Motor neuron (in vitro differentiated cells): ENCODE measurements around the gene MALRD1. TPM values are rescaled to one million over a fixed set of nuclear protein-coding genes. Genes with fewer than 3 reads are reported as not detected.

Experiments
- ATAC-seq, 8 experiments: fragments of 200-7000 bp; cut with Tn5 transposase; replicated peaks in 6 of 8; 2 replicates each; pipeline ENCODE4 v1.8.0; 2021; ENCODE audit warnings: mild to moderate bottlenecking in 8 of 8, moderate library complexity in 8 of 8
- H3K27ac ChIP-seq, 2 donors: fragments of 250-450 bp; sonication (Bioruptor Pico); 2 replicates each; pipeline ENCODE4 v1.9.0; 2021; ENCODE audit warnings: antibody characterized with exemption in 2 of 2, mild to moderate bottlenecking in 2 of 2, moderate library complexity in 1 of 2
- H3K4me1 ChIP-seq, 2 donors: fragments of 250-450 bp; sonication (Bioruptor Pico); replicated peaks in 1 of 2; 2 replicates each; pipeline ENCODE4 v1.6.1; 2021; ENCODE audit warnings: antibody characterized with exemption in 2 of 2, mild to moderate bottlenecking in 2 of 2, moderate library complexity in 1 of 2
- H3K4me3 ChIP-seq, 5 donors: fragments of 250-450 bp; sonication (Bioruptor Pico); 2 replicates each; pipeline ENCODE4 v1.9.0; 2021; ENCODE audit warnings: antibody characterized with exemption in 5 of 5, mild to moderate bottlenecking in 5 of 5, moderate library complexity in 4 of 5
- WGBS, 10 experiments: fragments of 450-650 bp; shearing (Covaris generic); methylation state at CpG; one replicate each; pipeline ENCODE4 v1.0.0; 2022; 5-methylcytosine and 5-hydroxymethylcytosine counted together
- in situ Hi-C, 9 experiments: fragments of 400-800 bp; cut with MboI; loops; one replicate each; pipeline ENCODE4 v1.15.0; 2021; ENCODE audit warnings: low sequenced_read_pairs in 9 of 9, low pct_unique_long_range_greater_than_20kb in 2 of 9; ENCODE audit not compliant: unreplicated experiment in 9 of 9
- total RNA-seq, 8 experiments: library from RNA; unstranded; fragments of 300-600 nt; gene quantifications; 2 replicates each; pipeline versions ENCODE4 v1.2.3 to v1.2.4, GENCODE V29; 2022

The MALRD1 gene
- 1 to 10 TPM in 2 of 8 experiments, under 1 TPM in 6; 0.04 to 2.4 (median 0.26) TPM for total RNA-seq

DNA sequence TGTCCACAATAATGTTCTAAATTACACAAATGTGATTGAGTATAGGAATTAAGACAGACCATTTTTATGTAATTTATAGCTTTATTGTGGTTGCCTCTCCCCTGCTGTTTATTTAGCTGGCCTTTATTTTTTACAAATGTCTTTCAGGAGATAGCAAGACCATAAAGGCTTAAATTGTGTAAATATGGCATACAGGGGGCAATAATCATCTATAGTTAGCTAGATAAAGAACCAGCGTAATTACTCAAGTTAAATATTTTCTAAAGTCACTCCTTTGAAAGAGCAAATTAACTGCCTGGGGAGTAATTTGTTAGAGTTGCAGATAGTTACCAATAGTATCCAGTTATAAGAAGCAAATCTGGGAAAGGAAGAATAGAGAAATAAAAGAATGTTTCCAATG is at the start of gene MALRD1:
TSS of gene MALRD1 (plus strand) at position 313 of the 400 bp plus-strand sequence. CDS start 138 bp downstream, outside the sequence.
- Histone ChIP-seq H3K4me3 (no peak within 1 kb of the TSS), H3K27ac (peak within 1 kb of the TSS in 1 of 2 donors; percentile 15), H3K4me1 (peaks cover 7 to 19% of the 10 kb centered on the region in 2 donors)
- in situ Hi-C loops: no loop called here
- ATAC-seq: no peak
- WGBS, 10 experiments: 10 to 86% (median 60%) methylated on average over 1 of the region's 1 CpG; no CpG with 5 or more reads in 1 of the 10 experiments

DNA sequence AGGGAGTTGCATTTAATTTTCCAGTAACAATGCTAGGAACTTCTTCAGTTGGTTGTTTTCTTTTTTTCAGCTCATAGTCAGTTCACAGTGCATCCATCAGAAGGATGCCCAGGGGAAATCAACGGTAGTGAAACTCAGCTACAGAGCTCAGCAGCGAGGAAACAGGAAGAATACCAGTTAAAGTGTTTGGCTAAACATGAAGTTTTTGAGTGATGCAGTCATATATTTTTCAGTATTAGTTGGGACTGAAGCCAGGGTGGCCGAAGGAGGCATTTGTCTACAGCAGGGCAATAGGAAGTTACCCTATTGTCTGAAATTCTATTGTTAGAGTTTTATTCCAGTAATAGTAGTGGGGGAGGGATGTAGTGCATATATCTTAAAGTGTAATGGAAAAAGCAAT is 45.3 kb upstream of the MALRD1 start:
- 8 to 90% (median 71%) methylated on average over 1 to 3 of the region's 3 CpGs for WGBS, 10 experiments
- H3K4me3 ChIP-seq: no peak overlapping the region
- H3K27ac ChIP-seq: no peak overlapping the region
- H3K4me1 ChIP-seq: no peaks in the 10 kb centered on the region
- peak in 4 of 8 experiments; percentile 38 to 54 (median 43) for ATAC-seq
- in situ Hi-C loops: no loop called here

- Histone ChIP-seq H3K4me3 (no peak overlapping the region), H3K4me1 (no peaks in the 10 kb centered on the region), H3K27ac (no peak overlapping the region)
- 36 to 100% (median 87%) methylated on average over 1 to 2 of the region's 2 CpGs for WGBS, 10 experiments
- in situ Hi-C loops: no loop called here
- no peak for ATAC-seq
Measured at GRCh38 chr10:19012111-19012510, 36.5 kb upstream of the MALRD1 start.

- in situ Hi-C loops: no loop called here
- peak in 5 of 8 experiments; percentile 83 to 99 (median 99) for ATAC-seq
Measured at GRCh38 chr10:19014034-19014433, 34.6 kb upstream of the MALRD1 start.

GRCh38 chr10:19014498-19014897 is 34.1 kb upstream of the MALRD1 start:
- in situ Hi-C loops: no loop called here
- H3K4me1 ChIP-seq: no peaks in the 10 kb centered on the region
- peak in 4 of 8 experiments; percentile 11 to 63 (median 52) for ATAC-seq
- no peak overlapping the region for H3K4me3 ChIP-seq
- H3K27ac ChIP-seq: no peak overlapping the region

More at GRCh38 chr10:19014034-19014433, 34.6 kb upstream of the MALRD1 start:
- Histone ChIP-seq H3K4me1 (no peaks in the 10 kb centered on the region), H3K4me3 (no peak overlapping the region), H3K27ac (no peak overlapping the region)

DNA sequence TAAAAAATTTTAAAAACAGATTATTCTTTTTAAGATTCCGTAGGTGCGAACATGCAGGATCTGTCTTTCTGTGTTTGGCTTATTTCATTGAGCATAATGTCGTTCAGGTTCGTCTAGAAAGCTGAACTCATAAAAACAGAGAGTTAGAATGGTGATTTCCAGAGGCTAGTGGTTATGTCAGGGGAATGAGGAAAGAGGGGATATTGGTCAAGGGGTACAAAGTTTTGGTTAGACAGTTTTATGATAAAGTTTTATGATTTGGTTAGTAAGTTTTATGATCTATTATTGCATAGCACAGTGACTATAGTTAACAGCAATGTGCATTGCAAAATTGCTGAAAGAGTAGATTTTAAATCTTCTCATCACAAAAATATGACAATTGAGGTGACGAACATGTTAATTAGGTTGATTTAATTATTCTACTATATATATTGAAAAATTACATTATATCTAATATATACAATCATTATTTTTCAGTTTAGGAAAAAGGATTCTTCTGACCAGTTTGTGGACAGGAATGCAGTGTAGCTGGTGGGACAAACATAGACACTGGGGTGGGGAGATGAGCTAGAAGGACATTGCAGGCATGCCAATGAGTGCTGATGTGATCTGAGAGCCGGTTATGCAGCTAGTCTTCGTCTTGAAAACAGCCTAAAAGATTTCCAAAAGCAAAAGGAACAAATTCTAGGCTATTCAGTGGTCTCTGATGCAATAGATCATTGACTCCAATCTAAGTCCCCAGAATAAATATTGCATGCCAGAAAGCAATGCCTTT is 31.3 kb upstream of the MALRD1 start:
- H3K4me1 ChIP-seq: no peaks in the 10 kb centered on the region
- in situ Hi-C loops: no loop called here
- no peak for ATAC-seq
- no peak overlapping the region for H3K4me3 ChIP-seq
- H3K27ac ChIP-seq: no peak overlapping the region
- WGBS, 10 experiments: 22 to 100% (median 88%) methylated on average over 2 to 7 of the region's 7 CpGs; no CpG with 5 or more reads in 1 of the 10 experiments

DNA sequence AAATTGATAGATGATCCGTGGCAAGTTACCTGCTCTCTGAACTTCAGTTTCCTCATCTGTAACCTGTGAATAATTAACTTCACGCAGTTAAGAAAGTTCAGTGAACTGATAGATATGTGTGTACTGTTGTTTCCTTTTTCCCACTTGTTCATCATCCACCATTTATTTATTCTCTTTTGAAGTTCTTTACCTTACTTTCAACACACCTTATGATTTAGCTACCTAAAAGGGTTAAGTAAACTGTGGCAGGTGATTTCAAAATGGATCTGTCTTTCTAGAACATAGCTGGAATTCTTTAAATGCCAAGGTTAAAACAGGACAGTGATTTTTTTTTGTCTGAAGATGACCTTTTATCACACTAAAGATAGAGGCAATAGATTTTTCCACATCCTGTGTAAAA is 27.4 kb upstream of the MALRD1 start:
- in situ Hi-C loops: no loop called here
- Histone ChIP-seq H3K27ac (no peak overlapping the region), H3K4me3 (no peak overlapping the region), H3K4me1 (peaks cover 0 to 5% of the 10 kb centered on the region in 2 donors)
- 17 to 100% (median 64%) methylated on average over 1 to 2 of the region's 2 CpGs; no CpG with 5 or more reads in 2 of the 10 experiments for WGBS, 10 experiments
- ATAC-seq: no peak

DNA sequence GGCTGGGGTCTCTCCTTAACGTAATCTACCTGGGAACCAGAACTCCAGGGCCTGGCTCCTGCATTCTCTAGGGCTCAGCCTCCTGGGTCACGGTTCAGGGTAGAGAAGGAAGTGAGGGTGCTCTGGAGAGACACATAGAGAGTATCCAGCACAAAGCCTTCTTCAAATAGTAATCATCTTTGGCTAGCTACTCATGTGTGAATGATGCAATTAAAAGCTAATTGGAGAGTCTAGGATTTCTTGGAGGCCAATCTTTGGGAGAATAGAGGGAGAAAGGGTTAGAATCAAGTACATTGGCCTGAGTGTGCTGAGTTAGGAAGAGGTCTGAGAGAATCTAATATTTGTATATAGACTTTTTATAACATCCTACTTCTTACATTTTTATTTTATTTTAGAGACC is 24.0 kb upstream of the MALRD1 start:
- Histone ChIP-seq H3K4me1 (peaks cover 0 to 9% of the 10 kb centered on the region in 2 donors), H3K27ac (no peak overlapping the region), H3K4me3 (no peak overlapping the region)
- WGBS, 10 experiments: 0 to 90% (median 69%) methylated on average over 1 to 2 of the region's 2 CpGs; no CpG with 5 or more reads in 5 of the 10 experiments
- in situ Hi-C loops: no loop called here
- ATAC-seq: no peak

DNA sequence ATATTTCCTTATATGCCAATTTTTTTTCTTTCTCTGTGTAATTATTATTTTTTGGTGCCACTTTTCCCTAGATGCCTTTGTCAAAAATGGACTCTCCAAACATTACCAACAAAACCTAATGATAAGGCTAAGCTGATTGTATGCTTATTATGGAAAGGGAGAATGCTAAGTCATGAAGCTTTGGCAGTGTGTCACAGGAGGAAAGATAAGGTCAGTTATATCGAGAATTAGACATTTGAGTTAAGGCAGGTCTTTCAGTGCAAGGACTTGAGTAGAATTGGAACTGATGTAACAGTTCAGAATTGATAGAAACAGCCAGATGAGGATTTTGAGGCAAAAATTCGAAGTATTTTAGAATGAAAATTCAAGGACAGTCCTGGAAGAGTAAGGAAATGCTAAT is 16.8 kb upstream of the MALRD1 start:
- WGBS, 10 experiments: 0 to 100% (median 77%) methylated on average over 2 of the region's 2 CpGs; no CpG with 5 or more reads in 1 of the 10 experiments
- no peak for ATAC-seq

DNA sequence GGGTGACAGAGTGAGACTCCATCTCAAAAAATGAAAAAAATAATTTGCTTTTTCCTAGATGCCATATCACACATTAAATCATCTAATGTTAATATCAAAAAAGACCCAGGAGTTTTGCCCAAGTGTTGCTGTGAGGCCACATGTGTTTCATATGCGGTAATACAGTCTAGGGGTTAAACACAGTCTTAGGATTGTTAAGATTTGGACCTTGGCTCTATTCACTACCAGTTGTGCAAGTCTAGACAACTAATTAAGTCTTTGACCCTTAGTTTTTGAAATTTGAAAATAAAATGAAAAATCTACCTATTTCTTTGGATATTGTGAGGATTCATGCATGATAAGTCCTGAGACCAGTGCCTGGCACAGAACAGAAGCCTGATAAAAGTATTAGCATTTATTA is 14.9 kb upstream of the MALRD1 start:
- Histone ChIP-seq H3K4me1 (no peaks in the 10 kb centered on the region), H3K27ac (no peak overlapping the region), H3K4me3 (no peak overlapping the region)
- WGBS, 10 experiments: 57 to 100% (median 94%) methylated on average over 1 of the region's 1 CpG; no CpG with 5 or more reads in 6 of the 10 experiments
- in situ Hi-C loops: no loop called here
- no peak for ATAC-seq

More for the DNA sequence above, 16.8 kb upstream of the MALRD1 start:
- Histone ChIP-seq H3K4me3 (no peak overlapping the region), H3K4me1 (no peaks in the 10 kb centered on the region), H3K27ac (no peak overlapping the region)
- in situ Hi-C loops: no loop called here

GRCh38 chr10:19041171-19041570 is 7.4 kb upstream of the MALRD1 start:
- Histone ChIP-seq H3K4me1 (no peaks in the 10 kb centered on the region), H3K27ac (no peak overlapping the region), H3K4me3 (no peak overlapping the region)
- in situ Hi-C loops: no loop called here
- no peak for ATAC-seq
- 8 to 100% (median 75%) methylated on average over 2 to 3 of the region's 3 CpGs; no CpG with 5 or more reads in 3 of the 10 experiments for WGBS, 10 experiments

DNA sequence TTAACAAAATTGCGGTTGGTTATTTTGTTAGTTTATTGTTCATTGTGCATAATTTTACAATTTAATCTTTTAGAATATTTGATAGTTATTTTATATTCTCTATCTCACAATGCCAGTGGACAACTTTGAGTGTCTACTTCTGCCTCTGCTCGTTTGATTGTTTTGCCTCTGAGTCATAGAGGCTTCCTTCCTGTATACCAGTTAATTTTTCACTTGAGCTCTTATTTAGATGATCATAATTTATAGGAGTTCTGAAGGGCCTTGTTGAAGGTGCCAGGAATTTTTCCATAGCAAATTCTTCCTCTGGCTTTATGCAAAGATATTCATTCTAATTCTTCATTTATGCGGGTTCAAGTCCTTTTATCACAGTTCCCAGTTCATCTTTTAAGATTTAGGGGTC is 5.2 kb upstream of the MALRD1 start:
- no peak overlapping the region for H3K27ac ChIP-seq
- WGBS, 10 experiments: 20 to 100% (median 61%) methylated on average over 1 to 3 of the region's 3 CpGs
- H3K4me1 ChIP-seq: peaks cover 0 to 5% of the 10 kb centered on the region in 2 donors
- H3K4me3 ChIP-seq: no peak overlapping the region
- ATAC-seq: no peak
- in situ Hi-C loops: no loop called here

DNA sequence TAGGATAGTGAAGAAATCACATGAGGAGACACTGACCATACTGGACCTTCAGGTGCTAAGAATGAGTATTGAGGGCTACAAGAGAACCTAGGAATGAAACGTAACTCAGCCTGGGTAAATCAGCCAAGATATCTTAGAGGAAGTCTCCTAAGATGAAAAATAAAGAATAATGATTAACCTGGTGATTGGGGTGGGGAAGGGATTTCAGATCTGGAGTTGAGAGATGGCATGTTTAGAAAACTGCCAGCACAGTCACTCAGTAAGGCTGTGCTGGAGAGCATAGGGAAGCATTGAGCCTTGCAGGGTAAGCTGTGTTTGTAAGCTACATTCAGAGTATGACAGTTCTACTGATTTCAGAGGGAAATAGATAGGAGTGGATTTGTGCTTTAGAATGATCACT is 1.9 kb upstream of the MALRD1 start:
- no peak overlapping the region for H3K4me3 ChIP-seq
- peaks cover 7 to 19% of the 10 kb centered on the region in 2 donors for H3K4me1 ChIP-seq
- in situ Hi-C loops: no loop called here
- H3K27ac ChIP-seq: no peak overlapping the region
- ATAC-seq: no peak
- WGBS, 10 experiments: 0 to 100% (median 92%) methylated on average over 1 of the region's 1 CpG; no CpG with 5 or more reads in 3 of the 10 experiments

DNA sequence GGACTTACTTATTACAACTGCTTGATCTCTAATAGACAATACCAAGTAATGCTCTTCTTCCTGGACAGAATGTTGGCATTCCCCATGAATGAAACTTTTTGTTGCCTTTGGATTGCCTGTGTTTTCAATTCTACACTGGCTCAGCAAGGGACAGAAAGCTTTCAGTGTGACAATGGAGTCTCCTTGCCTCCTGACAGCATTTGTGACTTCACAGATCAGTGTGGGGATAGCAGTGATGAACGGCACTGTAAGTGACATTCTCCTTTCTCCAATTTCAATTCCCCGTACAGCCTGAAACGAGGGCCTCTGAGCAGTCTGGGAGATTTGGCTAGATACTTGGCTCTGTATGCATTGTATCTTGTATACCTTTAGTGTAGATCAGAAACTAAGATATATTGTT is 290 bp downstream of the MALRD1 start:
- in situ Hi-C loops: no loop called here
- H3K4me1 ChIP-seq: peaks cover 7 to 19% of the 10 kb centered on the region in 2 donors
- H3K4me3 ChIP-seq: no peak overlapping the region
- 0 to 10% (median 0%) methylated on average over 2 to 3 of the region's 3 CpGs; no CpG with 5 or more reads in 2 of the 10 experiments for WGBS, 10 experiments
- H3K27ac ChIP-seq: no peak overlapping the region
- ATAC-seq: peak in 5 of 8 experiments; percentile 95 to 97 (median 96)
